ENCODE measurements around the gene RNF157.

RNF157 gene

GRCh38 chr17:76277300-76278267 lies 37.3 kb upstream of the RNF157 start (continued):
- TF ChIP-seq PRDM4 (tag by site-specific recombination; IDR thresholded peaks at IDR 0.05) (no peak), ZNF791 (tag by site-specific recombination; IDR thresholded peaks at IDR 0.05) (no peak), BCL6B (tag by site-specific recombination; IDR thresholded peaks at IDR 0.05) (no peak), ZNF544 (tag by site-specific recombination; IDR thresholded peaks at IDR 0.05) (no peak), ZBTB20 (tag by site-specific recombination; IDR thresholded peaks at IDR 0.05) (no peak), ZNF514 (tag by site-specific recombination; IDR thresholded peaks at IDR 0.05) (no peak), CTCF (tag by site-specific recombination; IDR thresholded peaks at IDR 0.05) (no peak), ZNF843 (tag by site-specific recombination; IDR thresholded peaks at IDR 0.05) (no peak), YY2 (tag by site-specific recombination; IDR thresholded peaks at IDR 0.05) (0 out of 2 replicates have a peak, but pooled peaks have one; percentile 29), GLIS2 (tag by site-specific recombination; IDR thresholded peaks at IDR 0.05) (no peak), ZNF155 (tag by site-specific recombination; IDR thresholded peaks at IDR 0.05) (no peak), ZNF394 (tag by site-specific recombination; IDR thresholded peaks at IDR 0.05; ENCODE audit: borderline replicate concordance) (no peak), ZNF555 (tag by site-specific recombination; conservative IDR thresholded peaks at IDR 0.05) (no peak), AEBP2 (tag by site-specific recombination; IDR thresholded peaks at IDR 0.05; ENCODE audit: borderline replicate concordance) (no peak), ZNF26 (tag by site-specific recombination; IDR thresholded peaks at IDR 0.05) (no peak), BCL11A (tag by site-specific recombination; IDR thresholded peaks at IDR 0.05; ENCODE audit: low read depth) (no peak), ZNF175 (tag by site-specific recombination; IDR thresholded peaks at IDR 0.05) (no peak), ZNF473 (tag by site-specific recombination; IDR thresholded peaks at IDR 0.05) (no peak; the same call in 1 of the 2 replicates), ZNF513 (tag by site-specific recombination; IDR thresholded peaks at IDR 0.05) (no peak), ZSCAN5A (tag by site-specific recombination; IDR thresholded peaks at IDR 0.05) (no peak), ZNF707 (tag by site-specific recombination; IDR thresholded peaks at IDR 0.05) (no peak), ZNF785 (tag by site-specific recombination; IDR thresholded peaks at IDR 0.05) (no peak), ZNF704 (tag by site-specific recombination; IDR thresholded peaks at IDR 0.05) (no peak), ZNF776 (tag by site-specific recombination; IDR thresholded peaks at IDR 0.05; ENCODE audit: borderline replicate concordance) (0 out of 2 replicates have a peak, but pooled peaks have one; percentile 35), ZNF664 (tag by site-specific recombination; IDR thresholded peaks at IDR 0.05) (no peak), ZNF571 (tag by site-specific recombination; IDR thresholded peaks at IDR 0.05) (no peak)

Measured in HEK293 (cell line).